Astrocyte of the spinal cord (primary cell): ENCODE results near the gene XPO6.

ENCODE experiments used
- DNase-seq: peaks from one replicate; pipeline ENCODE4 v3.0.0; 2011; ENCODE audit warnings: low read depth, low spot score
- H3K4me3 ChIP-seq: 2 replicates; pipeline ENCODE4 v1.5.1; 2011; ENCODE audit warnings: low read depth, mild to moderate bottlenecking, low read length, moderate library complexity
- CTCF ChIP-seq: IDR thresholded peaks from 2 replicates; pipeline ENCODE4 v1.5.1; 2012; ENCODE audit warnings: low read depth, mild to moderate bottlenecking, low read length, inconsistent platforms
- in situ Hi-C: cut with HindIII; loops from 2 replicates; pipeline ENCODE4 v1.10.0; 2017; ENCODE audit warnings: low sequenced_read_pairs

XPO6 gene

GRCh38 chr16:28151180-28151579 is 60.6 kb downstream of the XPO6 start:
- no peak for DNase-seq
- in situ Hi-C loops = no loop called here
- no peak for TF ChIP-seq CTCF
- no peak overlapping the region for H3K4me3 ChIP-seq

GRCh38 chr16:28149011-28149888 is 62.5 kb downstream of the XPO6 start:
- H3K4me3 ChIP-seq = no peak overlapping the region
- TF ChIP-seq CTCF = no peak
- DNase-seq = no peak
- in situ Hi-C loops = no loop called here

- in situ Hi-C loops = no loop called here
- no peak for DNase-seq
- H3K4me3 ChIP-seq = no peak overlapping the region
- no peak for TF ChIP-seq CTCF
These were observed 65.2 kb downstream of the XPO6 start for GRCh38 chr16:28146536-28146935.

- in situ Hi-C loops = no loop called here
- TF ChIP-seq CTCF = no peak
- no peak overlapping the region for H3K4me3 ChIP-seq
- DNase-seq = no peak
These were observed 66.0 kb downstream of the XPO6 start for GRCh38 chr16:28145796-28146195.

GRCh38 chr16:28140788-28141618 is 70.8 kb downstream of the XPO6 start:
- TF ChIP-seq CTCF = no peak
- in situ Hi-C loops = no loop called here
- no peak overlapping the region for H3K4me3 ChIP-seq
- DNase-seq = no peak

- in situ Hi-C loops = no loop called here
- no peak overlapping the region for H3K4me3 ChIP-seq
- TF ChIP-seq CTCF = no peak
- no peak for DNase-seq
These were observed 72.2 kb downstream of the XPO6 start for GRCh38 chr16:28139530-28139929.
